Vagina (tissue), 2 donors: ENCODE data around the gene C11orf24. TPM values are rescaled to one million over a fixed set of nuclear protein-coding genes. Genes with fewer than 3 reads are reported as not detected.
A peak's percentile ranks its signal among the peaks of the same experiment; 100 is the strongest.

Experiments
- DNase-seq, 2 donors: peaks; one replicate each; pipeline ENCODE4 v3.0.0-alpha.2; 2017; ENCODE audit errors: extremely low spot score in 2 of 2
- H3K27ac ChIP-seq: fragments of 200-600 bp; sonication (generic); one replicate; pipeline ENCODE4 v1.5.1; 2019
- H3K27me3 ChIP-seq: fragments of 200-600 bp; sonication (generic); one replicate; pipeline ENCODE4 v1.5.1; 2019
- H3K36me3 ChIP-seq, 2 donors: fragments of 200-600 bp; sonication (generic); one replicate each; pipeline ENCODE4 v1.5.1; 2017 to 2019
- H3K4me1 ChIP-seq: fragments of 200-600 bp; sonication (generic); one replicate; pipeline ENCODE4 v1.5.1; 2019
- H3K4me3 ChIP-seq, 2 donors: fragments of 200-600 bp; sonication (generic); 1 replicate in 1 of 2; 2 replicates in 1 of 2; pipeline ENCODE4 v1.5.1; 2016 to 2019
- H3K9me3 ChIP-seq: fragments of 200-600 bp; sonication (generic); one replicate; pipeline ENCODE4 v1.5.1; 2019
- POLR2A ChIP-seq, 2 donors: fragments of 450-650 bp; IDR thresholded peaks; one replicate each; pipeline ENCODE4 v1.6.1; 2017; ENCODE audit warnings: antibody characterized with exemption in 2 of 2, mild to moderate bottlenecking in 2 of 2, moderate library complexity in 2 of 2
- POLR2AphosphoS5 ChIP-seq, 2 donors: sonication (generic); formaldehyde crosslinking; IDR thresholded peaks; one replicate each; pipeline ENCODE4 v1.9.0; 2017; ENCODE audit warnings: antibody characterized with exemption in 2 of 2, mild to moderate bottlenecking in 2 of 2, low read depth in 1 of 2; ENCODE audit not compliant: insufficient read depth in 1 of 2
- intact Hi-C: fragments of 100-400 bp; cut with DNase I; formaldehyde crosslinking; loops from one replicate; pipeline ENCODE4 v1.15.1; 2023
- total RNA-seq: library from RNA; depleted of rRNA; stranded (reverse); fragments of >200 nt; gene quantifications from one replicate; pipeline ENCODE4 v1.2.3, GENCODE V29; 2016
- TF ChIP-seq, protein P1 (sequence below), 3 experiments: fragments of 450-650 bp in 2 of 3; fragments of 200-600 bp in 1 of 3; sonication (generic) in 1 of 3; IDR thresholded peaks; one replicate each; pipeline ENCODE4 v1.5.1; 2017 to 2019; ENCODE audit warnings: antibody characterized with exemption in 3 of 3, mild to moderate bottlenecking in 2 of 3, moderate library complexity in 2 of 3

The C11orf24 gene
- total RNA-seq, 1 donor from 2014 or later = 38.1 TPM

DNA sequence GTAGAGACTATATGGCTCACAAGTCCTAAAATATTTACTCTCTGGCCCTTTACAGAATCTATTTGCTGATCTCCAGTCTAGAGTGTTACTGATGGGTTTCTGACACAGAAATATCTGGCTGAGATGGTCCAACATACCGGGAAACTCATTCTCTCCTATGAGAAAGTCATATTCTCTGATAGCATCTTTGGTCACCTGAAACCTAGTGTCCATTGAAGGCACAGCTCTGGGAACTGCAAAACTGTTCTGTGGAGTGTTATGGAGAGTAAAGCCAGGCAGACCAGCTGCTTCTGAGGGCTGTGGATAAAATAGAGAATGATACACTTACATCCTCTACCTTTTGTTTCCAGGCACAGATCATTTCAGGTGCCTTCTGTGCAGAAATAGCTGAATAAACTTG lies 2.5 kb upstream of the C11orf24 start:
- H3K4me3 ChIP-seq = no peak overlapping the region
- no peak overlapping the region for H3K27ac ChIP-seq
- intact Hi-C loops = no loop called here
- H3K4me1 ChIP-seq = peaks cover 31% of the 10 kb centered on the region
- H3K9me3 ChIP-seq = no peaks in the 10 kb centered on the region
- no peak for DNase-seq
- no peak for TF ChIP-seq POLR2A (IDR thresholded peaks at IDR 0.05)
- TF ChIP-seq POLR2AphosphoS5 (IDR thresholded peaks at IDR 0.05; ENCODE audit: insufficient read depth in 1 of 2, low read depth in 1 of 2) = no peak
- TF ChIP-seq, protein P1, sequence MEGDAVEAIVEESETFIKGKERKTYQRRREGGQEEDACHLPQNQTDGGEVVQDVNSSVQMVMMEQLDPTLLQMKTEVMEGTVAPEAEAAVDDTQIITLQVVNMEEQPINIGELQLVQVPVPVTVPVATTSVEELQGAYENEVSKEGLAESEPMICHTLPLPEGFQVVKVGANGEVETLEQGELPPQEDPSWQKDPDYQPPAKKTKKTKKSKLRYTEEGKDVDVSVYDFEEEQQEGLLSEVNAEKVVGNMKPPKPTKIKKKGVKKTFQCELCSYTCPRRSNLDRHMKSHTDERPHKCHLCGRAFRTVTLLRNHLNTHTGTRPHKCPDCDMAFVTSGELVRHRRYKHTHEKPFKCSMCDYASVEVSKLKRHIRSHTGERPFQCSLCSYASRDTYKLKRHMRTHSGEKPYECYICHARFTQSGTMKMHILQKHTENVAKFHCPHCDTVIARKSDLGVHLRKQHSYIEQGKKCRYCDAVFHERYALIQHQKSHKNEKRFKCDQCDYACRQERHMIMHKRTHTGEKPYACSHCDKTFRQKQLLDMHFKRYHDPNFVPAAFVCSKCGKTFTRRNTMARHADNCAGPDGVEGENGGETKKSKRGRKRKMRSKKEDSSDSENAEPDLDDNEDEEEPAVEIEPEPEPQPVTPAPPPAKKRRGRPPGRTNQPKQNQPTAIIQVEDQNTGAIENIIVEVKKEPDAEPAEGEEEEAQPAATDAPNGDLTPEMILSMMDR (IDR thresholded peaks at IDR 0.05) = no peak
- H3K27me3 ChIP-seq = no peaks in the 10 kb centered on the region
- no peaks in the 10 kb centered on the region for H3K36me3 ChIP-seq

DNA sequence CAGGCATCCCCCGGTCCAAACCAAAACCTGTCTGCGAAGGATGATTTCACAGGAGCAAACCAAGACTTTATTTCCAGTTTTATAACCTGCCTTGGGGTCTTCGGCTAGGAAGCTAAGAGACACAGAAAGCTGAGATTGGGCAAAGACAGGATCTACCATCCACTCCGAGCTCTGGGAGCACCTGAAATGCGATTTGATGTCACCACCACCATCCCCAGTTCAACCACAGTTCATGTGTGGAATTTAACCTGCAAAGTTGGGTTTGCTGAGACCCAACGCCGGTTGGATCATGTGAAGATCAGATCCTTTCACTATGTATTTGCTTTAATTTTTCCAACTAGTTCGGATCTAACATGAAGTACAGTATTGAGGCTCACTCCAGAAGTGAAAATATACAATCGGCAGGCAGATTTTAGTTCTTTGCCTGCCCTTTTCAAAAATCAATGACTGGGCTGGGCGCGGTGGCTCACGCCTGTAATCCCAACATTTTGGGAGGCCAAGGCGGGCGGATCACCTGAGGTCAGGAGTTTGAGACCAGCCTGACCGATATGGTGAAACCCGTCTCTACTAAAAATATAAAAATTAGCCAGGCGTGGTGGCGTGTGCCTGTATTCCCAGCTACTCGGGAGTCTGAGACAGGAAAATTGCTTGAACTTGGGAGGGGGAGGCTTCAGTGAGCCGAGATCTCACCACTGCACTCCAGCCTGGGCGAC lies 1.4 kb upstream of the C11orf24 start:
- intact Hi-C loops = no loop called here
- no peak overlapping the region for H3K27ac ChIP-seq

DNA sequence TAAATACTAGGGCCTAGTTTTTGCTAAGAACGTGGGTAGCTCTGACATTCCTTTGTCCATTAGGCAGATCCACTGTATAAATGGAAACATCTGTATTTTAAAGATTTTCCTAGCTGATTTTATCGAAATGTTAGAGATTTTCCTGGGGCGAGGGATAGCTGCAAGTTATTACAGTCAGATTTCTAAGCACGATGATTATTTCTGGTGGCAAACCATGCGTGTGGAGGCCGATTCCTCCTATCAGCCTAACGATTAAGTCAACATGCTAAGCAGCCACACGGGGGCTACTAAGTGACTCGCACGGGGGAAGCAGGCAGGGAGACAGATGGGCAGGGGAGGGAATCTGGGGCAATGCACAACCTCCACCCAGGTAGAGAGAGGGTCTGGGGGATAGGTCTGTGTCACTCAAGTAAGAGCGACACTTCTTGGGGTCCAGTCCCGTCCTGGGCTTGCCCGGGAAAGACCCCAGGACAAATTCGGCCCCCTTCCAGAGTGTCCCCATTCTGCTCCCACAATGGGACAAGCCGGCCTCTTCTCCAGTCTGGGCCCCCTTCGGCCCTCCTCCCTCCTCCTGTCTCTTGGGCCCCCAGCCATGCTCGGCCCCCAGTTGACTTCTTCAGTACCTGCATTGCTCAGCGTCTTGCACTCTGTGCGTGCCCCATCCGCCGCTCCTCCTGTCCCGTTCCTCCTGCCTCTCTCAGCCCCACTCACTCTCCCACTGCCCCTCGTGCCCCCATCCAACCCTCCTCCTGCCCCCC lies 571 bp downstream of the C11orf24 start:
- intact Hi-C loops = no loop called here
- peak overlapping the region; percentile 78 to 97 for H3K4me3 ChIP-seq
- no peaks in the 10 kb centered on the region for H3K27me3 ChIP-seq
- peaks cover 0 to 15% of the 10 kb centered on the region in 2 donors for H3K36me3 ChIP-seq
- DNase-seq = no peak
- peaks cover 38% of the 10 kb centered on the region for H3K4me1 ChIP-seq
- no peaks in the 10 kb centered on the region for H3K9me3 ChIP-seq
- TF ChIP-seq, protein P1 (IDR thresholded peaks at IDR 0.05) = peak in 1 of 3 experiments; percentile 26
- no peak for TF ChIP-seq POLR2A (IDR thresholded peaks at IDR 0.05)
- peak overlapping the region; percentile 94 for H3K27ac ChIP-seq

More for the DNA sequence above, 1.4 kb upstream of the C11orf24 start:
- TF ChIP-seq, protein P1 (IDR thresholded peaks at IDR 0.05) = no peak
- TF ChIP-seq POLR2AphosphoS5 (IDR thresholded peaks at IDR 0.05; ENCODE audit: insufficient read depth in 1 of 2, low read depth in 1 of 2) (no peak), POLR2A (IDR thresholded peaks at IDR 0.05) (no peak)
- DNase-seq = no peak
- no peaks in the 10 kb centered on the region for H3K27me3 ChIP-seq
- H3K9me3 ChIP-seq = no peaks in the 10 kb centered on the region
- H3K36me3 ChIP-seq = no peaks in the 10 kb centered on the region
- H3K4me3 ChIP-seq = peak overlapping the region; percentile 78 to 97
- peaks cover 38% of the 10 kb centered on the region for H3K4me1 ChIP-seq

- H3K4me1 ChIP-seq = peaks cover 38% of the 10 kb centered on the region
These were observed 1.4 kb downstream of the C11orf24 start for GRCh38 chr11:68270196-68271022.

DNA sequence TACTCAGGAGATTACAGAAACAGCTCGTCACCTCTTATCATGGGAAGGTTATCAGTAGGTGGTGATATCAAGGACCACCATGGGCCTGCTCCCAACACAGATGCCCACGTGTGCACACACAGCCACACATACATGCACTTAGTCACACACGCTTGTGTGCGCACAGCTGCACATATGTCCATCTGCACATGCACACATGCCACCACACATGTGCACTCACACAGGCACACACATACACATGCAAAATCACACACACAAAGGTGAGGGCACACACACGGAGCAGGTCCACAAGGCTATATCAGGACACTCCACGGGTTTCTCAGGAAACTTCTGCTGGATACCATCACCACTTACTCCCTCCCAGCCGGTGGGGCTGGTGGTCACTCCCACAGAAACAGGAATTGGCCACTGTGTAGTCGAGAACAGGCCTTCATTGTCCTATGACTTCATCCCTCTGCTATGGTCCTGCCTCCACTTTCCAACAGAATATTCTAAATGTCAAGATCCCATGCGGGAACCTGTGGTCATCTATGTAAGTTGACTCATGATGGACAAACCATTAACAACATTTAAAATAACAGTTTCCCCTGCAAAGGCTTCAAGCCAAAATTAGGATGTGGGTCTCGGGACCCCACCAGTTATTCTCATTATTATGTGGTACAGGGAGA lies 2.2 kb downstream of the C11orf24 start:
- intact Hi-C loops = no loop called here

More at GRCh38 chr11:68270196-68271022, 1.4 kb downstream of the C11orf24 start:
- Histone ChIP-seq H3K36me3 (peaks cover 0 to 19% of the 10 kb centered on the region in 2 donors), H3K27me3 (no peaks in the 10 kb centered on the region), H3K27ac (peak overlapping the region; percentile 94), H3K4me3 (peak overlapping the region; percentile 78 to 97), H3K9me3 (no peaks in the 10 kb centered on the region)
- TF ChIP-seq POLR2A (IDR thresholded peaks at IDR 0.05) (no peak), POLR2AphosphoS5 (IDR thresholded peaks at IDR 0.05; ENCODE audit: insufficient read depth in 1 of 2, low read depth in 1 of 2) (no peak)
- intact Hi-C loops = no loop called here
- DNase-seq = peak in 1 of 2 donors; percentile 22

More for the DNA sequence above, 2.2 kb downstream of the C11orf24 start:
- Histone ChIP-seq H3K4me3 (no peak overlapping the region), H3K27me3 (no peaks in the 10 kb centered on the region), H3K27ac (no peak overlapping the region), H3K4me1 (peaks cover 44% of the 10 kb centered on the region), H3K36me3 (peaks cover 0 to 19% of the 10 kb centered on the region in 2 donors), H3K9me3 (no peaks in the 10 kb centered on the region)
- DNase-seq = peak in 1 of 2 donors; percentile 49
- TF ChIP-seq, protein P1 (IDR thresholded peaks at IDR 0.05) = no peak
